Measurements from ENCODE around the gene ZNF780A. TPM values are rescaled to one million over a fixed set of nuclear protein-coding genes. Genes with fewer than 3 reads are reported as not detected.
"Not testable (repeated sequence)": the region's sequence is repeated elsewhere in the genome, so short reads cannot be mapped to it uniquely, and the experiment has no call there.

The ZNF780A gene
- total RNA-seq, 1 experiment from 2014 or later = 9.7 TPM

- peaks cover 27% of the 10 kb centered on the region for H3K36me3 Mint-ChIP-seq (ENCODE audit: insufficient read depth, unreplicated experiment)
- TF ChIP-seq CTCF (IDR thresholded peaks at IDR 0.05; ENCODE audit: unreplicated experiment) = no peak
- no peak overlapping the region for H3K4me3 Mint-ChIP-seq (ENCODE audit: unreplicated experiment)
- ChIA-PET POLR2A (no interaction called here), CTCF (no interaction called here)
- peaks cover 5% of the 10 kb centered on the region for H3K4me1 Mint-ChIP-seq (ENCODE audit: insufficient read depth, unreplicated experiment)
- no peaks in the 10 kb centered on the region for H3K27me3 Mint-ChIP-seq (ENCODE audit: insufficient read depth, unreplicated experiment)
- no peak for DNase-seq (ENCODE audit: unreplicated experiment)
- intact Hi-C loops (cut with micrococcal nuclease) = no loop called here
- H3K27ac Mint-ChIP-seq (ENCODE audit: low read depth, unreplicated experiment) = no peak overlapping the region
- peaks cover 28% of the 10 kb centered on the region for H3K9me3 Mint-ChIP-seq (ENCODE audit: unreplicated experiment)
- BruUV-seq (replicated peaks) = no TSS peak
Measured at GRCh38 chr19:40053491-40053890, 37.3 kb downstream of the ZNF780A start.

- BruUV-seq (replicated peaks); intact Hi-C loops (cut with micrococcal nuclease); H3K4me1 Mint-ChIP-seq (ENCODE audit: insufficient read depth, unreplicated experiment); DNase-seq (ENCODE audit: unreplicated experiment); H3K27ac Mint-ChIP-seq (ENCODE audit: low read depth, unreplicated experiment); H3K4me3 Mint-ChIP-seq (ENCODE audit: unreplicated experiment); POLR2A ChIA-PET; H3K27me3 Mint-ChIP-seq (ENCODE audit: insufficient read depth, unreplicated experiment); CTCF ChIA-PET: not testable (repeated sequence)
- peaks cover 27% of the 10 kb centered on the region for H3K36me3 Mint-ChIP-seq (ENCODE audit: insufficient read depth, unreplicated experiment)
- H3K9me3 Mint-ChIP-seq (ENCODE audit: unreplicated experiment) = peaks cover 23% of the 10 kb centered on the region
Measured at GRCh38 chr19:40041718-40042117, 49.0 kb downstream of the ZNF780A start.

- intact Hi-C loops (cut with micrococcal nuclease); POLR2A ChIA-PET; H3K4me1 Mint-ChIP-seq (ENCODE audit: insufficient read depth, unreplicated experiment); H3K9me3 Mint-ChIP-seq (ENCODE audit: unreplicated experiment); H3K36me3 Mint-ChIP-seq (ENCODE audit: insufficient read depth, unreplicated experiment); DNase-seq (ENCODE audit: unreplicated experiment); BruUV-seq (replicated peaks); H3K27ac Mint-ChIP-seq (ENCODE audit: low read depth, unreplicated experiment); CTCF ChIA-PET; H3K4me3 Mint-ChIP-seq (ENCODE audit: unreplicated experiment); H3K27me3 Mint-ChIP-seq (ENCODE audit: insufficient read depth, unreplicated experiment): not testable (repeated sequence)
Measured at GRCh38 chr19:40038047-40038446, 52.7 kb downstream of the ZNF780A start.

GRCh38 chr19:40035996-40036395, 54.7 kb downstream of the ZNF780A start:
- no peaks in the 10 kb centered on the region for H3K27me3 Mint-ChIP-seq (ENCODE audit: insufficient read depth, unreplicated experiment)
- CTCF ChIA-PET = no interaction called here
- TF ChIP-seq CTCF (IDR thresholded peaks at IDR 0.05; ENCODE audit: unreplicated experiment) = no peak
- POLR2A ChIA-PET = no interaction called here
- H3K9me3 Mint-ChIP-seq (ENCODE audit: unreplicated experiment) = peaks cover 7% of the 10 kb centered on the region
- intact Hi-C loops (cut with micrococcal nuclease) = no loop called here
- H3K36me3 Mint-ChIP-seq (ENCODE audit: insufficient read depth, unreplicated experiment) = no peaks in the 10 kb centered on the region
- no TSS peak for BruUV-seq (replicated peaks)
- DNase-seq (ENCODE audit: unreplicated experiment) = no peak
- H3K4me3 Mint-ChIP-seq (ENCODE audit: unreplicated experiment) = no peak overlapping the region
- H3K4me1 Mint-ChIP-seq (ENCODE audit: insufficient read depth, unreplicated experiment) = no peaks in the 10 kb centered on the region
- no peak overlapping the region for H3K27ac Mint-ChIP-seq (ENCODE audit: low read depth, unreplicated experiment)

GRCh38 chr19:40033989-40034560, 56.7 kb downstream of the ZNF780A start:
- BruUV-seq (replicated peaks) = no TSS peak
- POLR2A ChIA-PET = no interaction called here
- DNase-seq (ENCODE audit: unreplicated experiment) = no peak

More at GRCh38 chr19:40033989-40034560, 56.7 kb downstream of the ZNF780A start:
- Mint-ChIP-seq H3K27me3 (ENCODE audit: insufficient read depth, unreplicated experiment) (no peaks in the 10 kb centered on the region), H3K27ac (ENCODE audit: low read depth, unreplicated experiment) (no peak overlapping the region), H3K9me3 (ENCODE audit: unreplicated experiment) (peaks cover 7% of the 10 kb centered on the region), H3K4me1 (ENCODE audit: insufficient read depth, unreplicated experiment) (no peaks in the 10 kb centered on the region), H3K4me3 (ENCODE audit: unreplicated experiment) (no peak overlapping the region), H3K36me3 (ENCODE audit: insufficient read depth, unreplicated experiment) (peaks cover 6% of the 10 kb centered on the region)
- intact Hi-C loops (cut with micrococcal nuclease) = no loop called here
- CTCF ChIA-PET = no interaction called here
- no peak for TF ChIP-seq CTCF (IDR thresholded peaks at IDR 0.05; ENCODE audit: unreplicated experiment)
